AG09319 (cell line): Measurements from ENCODE around the gene CCDC194.

Experiments
- DNase-seq: peaks from one replicate; pipeline ENCODE4 v3.0.0-alpha.2; 2010; ENCODE audit warnings: low read depth; ENCODE audit errors: extremely low read depth
- TF ChIP-seq, protein P1 (sequence below): IDR thresholded peaks from 2 replicates; pipeline ENCODE4 v1.5.1; 2011; ENCODE audit warnings: low read depth, mild to moderate bottlenecking, inconsistent platforms, low read length, moderate library complexity

The CCDC194 gene

DNA sequence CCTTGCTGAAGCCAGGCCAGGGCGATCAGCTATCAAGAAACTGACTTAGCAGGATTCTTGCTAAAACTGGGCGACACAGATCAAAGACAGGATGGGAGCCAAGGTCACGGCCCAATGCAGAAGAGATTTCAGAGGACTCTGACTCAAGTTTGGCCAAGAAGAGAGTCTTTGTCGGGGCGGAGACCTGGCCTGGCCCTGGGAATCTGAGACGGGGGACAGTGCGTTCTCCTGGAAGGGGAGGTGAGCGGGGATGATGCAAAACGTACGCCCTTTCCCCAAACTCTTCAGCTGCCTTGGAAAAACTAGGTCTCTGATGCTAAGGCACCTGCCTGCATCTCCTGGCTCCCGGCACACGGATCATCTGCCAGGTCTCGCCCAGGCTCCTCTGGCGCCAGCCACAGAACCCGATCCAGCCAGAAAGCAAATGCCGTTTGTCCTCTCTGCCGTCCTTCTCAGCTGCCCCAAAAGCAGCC, 35.7 kb upstream of the CCDC194 start:
- TF ChIP-seq, protein P1, sequence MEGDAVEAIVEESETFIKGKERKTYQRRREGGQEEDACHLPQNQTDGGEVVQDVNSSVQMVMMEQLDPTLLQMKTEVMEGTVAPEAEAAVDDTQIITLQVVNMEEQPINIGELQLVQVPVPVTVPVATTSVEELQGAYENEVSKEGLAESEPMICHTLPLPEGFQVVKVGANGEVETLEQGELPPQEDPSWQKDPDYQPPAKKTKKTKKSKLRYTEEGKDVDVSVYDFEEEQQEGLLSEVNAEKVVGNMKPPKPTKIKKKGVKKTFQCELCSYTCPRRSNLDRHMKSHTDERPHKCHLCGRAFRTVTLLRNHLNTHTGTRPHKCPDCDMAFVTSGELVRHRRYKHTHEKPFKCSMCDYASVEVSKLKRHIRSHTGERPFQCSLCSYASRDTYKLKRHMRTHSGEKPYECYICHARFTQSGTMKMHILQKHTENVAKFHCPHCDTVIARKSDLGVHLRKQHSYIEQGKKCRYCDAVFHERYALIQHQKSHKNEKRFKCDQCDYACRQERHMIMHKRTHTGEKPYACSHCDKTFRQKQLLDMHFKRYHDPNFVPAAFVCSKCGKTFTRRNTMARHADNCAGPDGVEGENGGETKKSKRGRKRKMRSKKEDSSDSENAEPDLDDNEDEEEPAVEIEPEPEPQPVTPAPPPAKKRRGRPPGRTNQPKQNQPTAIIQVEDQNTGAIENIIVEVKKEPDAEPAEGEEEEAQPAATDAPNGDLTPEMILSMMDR = no peak
- DNase-seq = no peak

DNA sequence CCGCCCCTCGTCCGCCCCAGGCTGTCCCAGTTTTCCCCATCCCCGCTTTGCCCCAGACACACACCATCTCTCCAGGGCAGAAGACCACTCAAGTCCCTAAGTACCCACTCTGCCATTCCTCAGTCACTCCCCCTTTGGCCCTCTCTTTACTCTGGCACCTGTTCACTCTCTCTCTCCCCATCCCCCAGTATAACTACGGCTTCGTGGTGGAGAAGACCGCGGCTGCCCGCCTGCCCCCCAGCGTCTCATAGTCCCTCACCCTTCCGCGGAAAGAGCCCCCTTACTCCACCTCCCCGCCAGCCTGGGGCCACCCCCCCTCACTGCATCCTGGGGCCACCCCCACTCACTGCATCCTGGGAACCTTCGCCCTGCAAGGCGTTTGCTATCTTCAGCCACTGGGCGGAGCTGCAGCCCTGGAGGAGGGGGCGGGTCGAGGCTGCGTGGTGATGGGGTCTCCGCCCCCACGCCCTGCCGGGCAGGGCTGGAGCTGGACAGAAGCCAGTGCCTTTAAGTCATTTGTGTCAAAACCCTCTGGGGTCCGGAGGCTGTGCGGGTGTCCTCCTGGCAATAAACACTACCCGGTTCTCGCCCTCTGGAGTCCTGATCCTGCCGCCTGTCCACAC, 30.9 kb upstream of the CCDC194 start:
- TF ChIP-seq, protein P1 = peak; percentile 47
- no peak for DNase-seq

DNA sequence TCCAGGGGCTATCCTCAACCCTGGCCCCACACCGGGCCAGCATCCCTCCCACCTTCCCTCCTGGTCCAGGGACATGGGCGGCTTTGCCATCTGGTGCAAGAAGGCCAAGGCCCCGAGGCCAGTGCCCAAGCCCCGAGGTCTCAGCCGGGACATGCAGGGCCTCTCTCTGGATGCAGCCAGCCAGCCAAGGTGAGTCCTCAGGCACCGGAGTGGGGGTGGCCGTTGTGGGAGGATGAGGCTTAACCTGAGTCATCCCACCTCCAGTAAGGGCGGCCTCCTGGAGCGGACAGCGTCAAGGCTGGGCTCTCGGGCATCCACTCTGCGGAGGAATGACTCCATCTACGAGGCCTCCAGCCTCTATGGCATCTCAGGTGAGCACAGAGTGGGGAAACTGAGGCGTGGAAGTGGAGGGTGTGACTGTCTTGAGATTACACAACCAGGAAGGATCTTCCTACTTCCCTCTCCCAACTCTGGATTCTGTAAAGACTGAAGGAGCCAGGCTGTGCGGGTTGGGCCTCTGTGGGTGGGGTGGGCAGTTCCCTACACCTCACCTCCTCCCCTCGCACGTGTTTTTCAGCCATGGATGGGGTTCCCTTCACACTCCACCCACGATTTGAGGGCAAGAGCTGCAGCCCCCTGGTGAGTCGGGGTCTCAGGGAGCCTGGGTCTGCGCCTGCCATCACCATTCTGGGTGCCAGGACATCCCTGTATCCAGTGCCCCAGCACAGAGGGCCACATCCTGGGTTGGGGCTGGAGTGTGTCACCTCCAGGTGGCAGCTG, 29.6 kb upstream of the CCDC194 start:
- TF ChIP-seq, protein P1 = no peak
- no peak for DNase-seq

DNA sequence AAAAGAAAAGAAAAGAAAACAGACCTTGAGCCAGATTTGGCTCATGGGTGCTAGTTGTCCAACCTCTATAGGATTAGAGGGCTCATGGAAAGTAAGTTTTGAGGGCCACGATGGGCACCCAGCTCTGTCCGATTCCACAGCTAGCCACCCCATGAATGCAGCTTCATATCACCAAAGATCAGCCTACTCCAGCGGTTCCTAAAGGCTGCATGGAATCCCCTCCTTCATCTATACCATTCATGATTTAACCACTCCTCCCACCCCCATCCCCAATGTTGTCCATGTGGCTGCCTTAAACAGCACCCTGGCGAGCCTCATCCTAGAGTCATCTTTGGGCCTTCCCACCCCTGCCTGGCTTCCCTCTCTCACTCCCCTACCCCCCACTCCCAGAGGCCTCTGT, 27.9 kb upstream of the CCDC194 start:
- no peak for DNase-seq
- TF ChIP-seq, protein P1 = no peak

DNA sequence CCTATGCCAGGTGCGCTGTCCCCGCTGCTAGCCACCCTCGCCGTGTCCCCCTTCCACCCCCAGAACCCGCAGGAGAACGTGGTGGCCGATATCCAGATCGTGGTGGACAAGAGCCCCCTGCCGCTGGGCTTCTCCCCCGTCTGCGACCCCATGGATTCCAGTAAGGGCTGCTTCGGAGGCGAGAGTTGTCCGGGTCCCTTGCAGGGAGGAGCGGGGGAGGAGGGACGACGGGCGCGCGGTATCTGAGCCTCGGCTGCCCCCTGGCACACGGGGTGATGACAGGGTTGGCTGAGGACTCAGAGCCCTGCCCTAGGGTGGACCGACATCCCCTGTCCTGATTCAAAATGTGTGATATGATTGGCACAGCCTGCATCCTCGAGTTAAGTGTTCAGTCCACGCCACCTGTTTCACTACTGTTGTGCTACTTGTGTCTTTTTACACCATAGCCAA, 26.5 kb upstream of the CCDC194 start:
- TF ChIP-seq, protein P1 = no peak; the same call in 1 of the 2 replicates
- no peak for DNase-seq

DNA sequence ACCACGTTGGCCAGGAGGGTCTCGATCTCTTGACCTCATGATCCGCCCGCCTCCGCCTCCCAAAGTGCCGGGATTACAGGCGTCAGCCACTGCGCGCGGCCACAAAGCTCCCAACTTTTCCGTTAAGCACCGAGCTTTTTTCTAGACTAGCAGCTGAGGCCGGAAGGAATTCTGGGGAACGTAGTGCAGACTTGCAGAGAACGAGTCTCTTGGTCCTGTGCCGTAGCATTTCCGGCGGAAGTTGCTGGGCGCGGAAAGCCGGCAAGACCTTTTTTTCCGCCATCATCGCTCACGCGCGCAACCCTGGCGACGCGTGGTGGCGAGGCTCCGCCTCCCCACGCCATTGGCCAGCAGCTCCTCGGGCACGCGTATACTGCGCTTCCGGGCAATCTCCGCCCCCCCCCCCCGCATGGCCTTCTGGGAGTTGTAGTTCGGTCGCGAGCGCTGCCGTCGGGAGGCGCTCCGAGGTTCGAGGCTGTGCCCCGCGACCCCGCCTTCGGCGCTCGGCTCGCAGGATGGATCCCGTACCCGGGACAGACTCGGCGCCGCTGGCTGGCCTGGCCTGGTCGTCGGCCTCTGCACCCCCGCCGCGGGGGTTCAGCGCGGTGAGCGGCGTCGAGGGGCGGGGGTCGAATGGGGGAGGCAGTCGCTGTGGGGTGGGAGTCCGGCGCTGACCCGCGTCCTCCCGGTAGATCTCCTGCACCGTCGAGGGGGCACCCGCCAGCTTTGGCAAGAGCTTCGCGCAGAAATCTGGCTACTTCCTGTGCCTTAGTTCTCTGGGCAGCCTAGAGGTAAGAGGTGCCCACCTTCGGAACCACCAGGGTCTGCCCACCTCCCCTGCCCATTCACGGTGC, 25.9 kb upstream of the CCDC194 start, which contains the start of gene MVB12A:
MVB12A (plus strand) TSS at position 427 of the 854 bp plus-strand sequence; CDS start at position 516, 89 bp downstream.
- peak; percentile 97 for DNase-seq
- TF ChIP-seq, protein P1 = no peak
